NCI-H69 (cell line): Measurements from ENCODE around the gene FKTN.

ENCODE experiments used
- DNase-seq: peaks from one replicate; lab custom pipeline; 2025; lab: John Stamatoyannopoulos, UW

FKTN gene

GRCh38 chr9:105678781-105679180, 120.8 kb downstream of the FKTN start:
- no peak for DNase-seq

- peak; percentile 89 for DNase-seq
Measured at GRCh38 chr9:105679257-105680022, 121.5 kb downstream of the FKTN start.

DNA sequence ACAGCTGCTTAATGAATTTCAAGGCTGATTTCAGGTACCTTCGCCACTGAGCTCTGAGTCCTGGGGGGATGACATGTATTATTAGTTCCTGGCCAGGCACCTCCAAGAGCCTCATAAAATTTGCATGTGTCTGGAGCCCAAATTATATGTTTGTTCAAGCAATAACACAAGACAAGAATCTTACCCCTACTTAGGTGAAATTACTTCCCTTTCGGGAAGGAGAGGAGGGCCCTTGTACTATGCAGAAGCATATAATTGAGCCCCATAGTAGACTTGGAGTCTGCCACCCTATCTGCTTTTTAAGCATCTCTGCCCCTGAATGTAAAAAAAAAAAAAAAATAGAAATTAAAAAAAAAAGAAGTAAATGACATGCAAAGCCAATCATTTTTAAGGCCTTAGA, 123.4 kb downstream of the FKTN start:
- DNase-seq, result peak; percentile 60

DNA sequence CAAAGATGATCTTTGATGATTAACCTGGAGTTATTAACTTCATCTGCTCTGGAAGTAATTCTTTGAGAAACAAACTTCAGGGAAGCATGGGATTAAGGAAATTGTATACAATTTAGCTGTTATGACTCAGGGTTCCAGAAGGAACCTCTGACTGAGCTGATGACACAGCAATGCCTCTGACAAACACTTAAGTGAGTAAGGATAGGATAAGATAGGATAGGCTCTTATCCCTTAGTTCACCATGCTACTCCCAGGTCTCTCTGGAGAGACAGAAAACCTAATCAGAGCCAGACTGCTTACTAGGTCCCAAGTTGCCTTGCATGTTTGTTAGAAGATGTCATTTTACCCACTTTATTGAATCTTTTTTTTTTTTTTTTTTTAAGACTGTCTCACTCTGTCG, 123.8 kb downstream of the FKTN start:
- no peak for DNase-seq

DNA sequence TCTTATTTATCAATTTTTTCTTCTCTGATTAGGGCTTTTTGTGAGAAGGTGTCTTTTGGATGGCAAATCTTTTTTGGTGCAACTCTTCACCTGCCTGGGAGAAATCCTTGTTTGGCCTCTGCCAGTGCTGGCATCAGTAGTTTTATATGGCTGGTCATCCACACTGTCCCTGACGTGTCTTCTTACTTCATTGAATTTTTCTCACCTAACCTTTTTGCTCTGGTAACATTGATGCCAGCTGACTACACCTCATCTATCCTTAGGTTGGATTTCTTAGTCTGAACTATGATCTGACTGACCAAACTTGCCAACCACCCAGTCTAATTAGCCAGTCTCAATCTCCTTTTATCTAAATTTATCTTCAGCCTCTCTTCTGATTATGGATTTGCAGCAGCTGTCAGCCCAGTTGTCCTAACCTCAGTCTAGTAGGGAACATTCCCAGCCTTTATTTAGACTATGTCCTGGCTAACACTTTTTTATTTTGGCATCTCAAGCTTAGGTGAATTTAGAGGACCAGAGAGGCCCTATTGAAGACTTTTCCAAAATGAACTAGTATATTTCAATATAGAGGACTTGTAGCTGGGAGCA, 125.9 kb downstream of the FKTN start:
- no peak for DNase-seq

DNA sequence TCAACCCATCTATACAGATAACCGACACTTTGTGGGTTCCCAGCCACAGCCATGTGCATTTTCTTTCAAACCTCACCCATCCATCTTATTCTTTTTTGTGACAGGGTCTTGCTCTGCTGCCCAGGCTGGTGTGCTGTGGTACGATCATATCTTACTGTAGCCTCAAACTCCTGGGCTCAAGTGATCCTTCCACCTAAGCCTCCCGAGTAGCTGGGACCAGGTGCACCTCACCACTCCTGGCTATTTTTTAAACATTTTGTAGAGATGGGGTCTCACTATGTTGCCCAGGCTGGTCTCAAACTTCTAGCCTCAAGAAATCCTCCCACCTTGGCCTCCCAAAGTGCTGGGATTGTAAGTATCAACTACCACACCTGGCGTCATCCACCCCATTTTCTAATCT, 129.0 kb downstream of the FKTN start:
- no peak for DNase-seq
